Measurements from ENCODE around the gene ZNF281.

DNA sequence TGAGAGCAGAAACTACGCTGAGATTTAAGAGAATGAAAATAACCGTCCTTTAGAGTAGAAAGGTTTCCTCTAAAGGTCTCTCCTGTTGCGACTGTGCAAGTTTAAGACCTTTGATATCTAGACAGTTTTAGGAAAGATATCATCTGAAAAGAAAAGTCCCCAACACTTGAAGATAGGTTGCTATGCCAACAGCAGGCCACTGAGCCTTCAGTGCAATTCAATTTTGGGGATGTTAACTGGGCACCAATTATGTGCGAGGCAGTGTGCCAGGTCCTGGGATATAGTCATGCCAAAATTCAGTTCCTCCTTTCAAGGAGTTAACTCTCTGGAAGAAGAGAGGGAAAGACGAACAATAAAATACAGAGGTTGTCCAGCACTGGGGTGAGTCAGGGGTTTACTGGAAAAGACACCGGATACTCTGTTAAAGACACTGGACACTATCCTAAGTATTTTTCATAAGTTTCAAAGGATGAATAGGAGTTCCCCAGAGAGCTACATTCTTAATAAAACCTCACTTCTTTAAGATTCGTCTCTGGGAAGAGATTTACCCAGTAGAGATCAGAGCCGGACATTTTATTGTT lies 25.5 kb upstream of the ZNF281 start:
- TF ChIP-seq, protein P1, sequence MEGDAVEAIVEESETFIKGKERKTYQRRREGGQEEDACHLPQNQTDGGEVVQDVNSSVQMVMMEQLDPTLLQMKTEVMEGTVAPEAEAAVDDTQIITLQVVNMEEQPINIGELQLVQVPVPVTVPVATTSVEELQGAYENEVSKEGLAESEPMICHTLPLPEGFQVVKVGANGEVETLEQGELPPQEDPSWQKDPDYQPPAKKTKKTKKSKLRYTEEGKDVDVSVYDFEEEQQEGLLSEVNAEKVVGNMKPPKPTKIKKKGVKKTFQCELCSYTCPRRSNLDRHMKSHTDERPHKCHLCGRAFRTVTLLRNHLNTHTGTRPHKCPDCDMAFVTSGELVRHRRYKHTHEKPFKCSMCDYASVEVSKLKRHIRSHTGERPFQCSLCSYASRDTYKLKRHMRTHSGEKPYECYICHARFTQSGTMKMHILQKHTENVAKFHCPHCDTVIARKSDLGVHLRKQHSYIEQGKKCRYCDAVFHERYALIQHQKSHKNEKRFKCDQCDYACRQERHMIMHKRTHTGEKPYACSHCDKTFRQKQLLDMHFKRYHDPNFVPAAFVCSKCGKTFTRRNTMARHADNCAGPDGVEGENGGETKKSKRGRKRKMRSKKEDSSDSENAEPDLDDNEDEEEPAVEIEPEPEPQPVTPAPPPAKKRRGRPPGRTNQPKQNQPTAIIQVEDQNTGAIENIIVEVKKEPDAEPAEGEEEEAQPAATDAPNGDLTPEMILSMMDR (conservative IDR thresholded peaks at IDR 0.05): no peak
- no peak for TF ChIP-seq EZH2 (IDR thresholded peaks at IDR 0.05; ENCODE audit: low read depth)

Data from PC-9 (cell line).